MM.1S (cell line): ENCODE data around the gene TOMM40.

Experiments
- DNase-seq: peaks from one replicate; pipeline ENCODE4 v3.0.0-alpha.2; 2015
- H2AFZ ChIP-seq: fragments of 300-600 bp; sonication (generic); 2 replicates; pipeline ENCODE4 v1.6.0; 2016; ENCODE audit warnings: antibody characterized with exemption, low read length
- H3F3A ChIP-seq: fragments of 300-600 bp; sonication (generic); 2 replicates; pipeline ENCODE4 v1.6.1; 2016; ENCODE audit warnings: mild to moderate bottlenecking, antibody characterized with exemption, low read length, moderate library complexity, mixed read lengths; ENCODE audit not compliant: insufficient read depth
- H3K27ac ChIP-seq: fragments of 300-600 bp; sonication (generic); 2 replicates; pipeline ENCODE4 v1.5.1; 2016; ENCODE audit warnings: mild to moderate bottlenecking, low read length
- H3K27me3 ChIP-seq: fragments of 300-600 bp; sonication (generic); replicated peaks from 2 replicates; pipeline ENCODE4 v1.6.0; 2016; ENCODE audit warnings: low read length; ENCODE audit not compliant: insufficient read depth
- H3K36me3 ChIP-seq: fragments of 300-600 bp; sonication (generic); replicated peaks from 2 replicates; pipeline ENCODE4 v1.6.1; 2016; ENCODE audit warnings: mild to moderate bottlenecking, low read length, mixed read lengths; ENCODE audit not compliant: insufficient read depth
- H3K4me1 ChIP-seq: fragments of 300-600 bp; sonication (generic); 2 replicates; pipeline ENCODE4 v1.6.1; 2016; ENCODE audit warnings: low read length, mixed read lengths
- H3K4me2 ChIP-seq: fragments of 300-600 bp; sonication (generic); 2 replicates; pipeline ENCODE4 v1.6.0; 2016; ENCODE audit warnings: low read depth, low read length
- H3K4me3 ChIP-seq: fragments of 300-600 bp; sonication (generic); 2 replicates; pipeline ENCODE4 v1.5.1; 2016; ENCODE audit warnings: low read length, mixed read lengths
- H3K79me2 ChIP-seq: fragments of 300-600 bp; sonication (generic); 2 replicates; pipeline ENCODE4 v1.6.1; 2016; ENCODE audit warnings: mixed run types, low read length, mixed read lengths
- H3K9ac ChIP-seq: fragments of 300-600 bp; sonication (generic); 2 replicates; pipeline ENCODE4 v1.6.1; 2016; ENCODE audit warnings: low read length, mixed read lengths
- H3K9me2 ChIP-seq: fragments of 300-600 bp; sonication (generic); replicated peaks from 2 replicates; pipeline ENCODE4 v1.6.1; 2016; ENCODE audit warnings: mild to moderate bottlenecking, low read length, mixed read lengths; ENCODE audit not compliant: insufficient read depth
- H3K9me3 ChIP-seq: fragments of 300-600 bp; sonication (generic); replicated peaks from 2 replicates; pipeline ENCODE4 v1.6.1; 2016; ENCODE audit warnings: mild to moderate bottlenecking, low read length, mixed read lengths; ENCODE audit not compliant: insufficient read depth
- H4K20me1 ChIP-seq: fragments of 300-600 bp; sonication (generic); 2 replicates; pipeline ENCODE4 v1.6.1; 2016; ENCODE audit warnings: mild to moderate bottlenecking, low read length, moderate library complexity, mixed read lengths; ENCODE audit not compliant: insufficient read depth
- EZH2 ChIP-seq: fragments of 300-600 bp; sonication (generic); optimal IDR thresholded peaks from 2 replicates; pipeline ENCODE3; 2017; ENCODE audit warnings: low read depth, mild to moderate bottlenecking, antibody characterized with exemption, low read length, mixed read lengths
- EZH2phosphoT487 ChIP-seq: fragments of 300-600 bp; sonication (generic); IDR thresholded peaks from 2 replicates; pipeline ENCODE4 v1.6.1; 2018; ENCODE audit warnings: antibody characterized with exemption, low read length
- TF ChIP-seq, protein P1 (sequence below): fragments of 300-600 bp; sonication (generic); IDR thresholded peaks from 2 replicates; pipeline ENCODE4 v1.5.1; 2016; ENCODE audit warnings: antibody characterized with exemption, low read length, mixed read lengths

TOMM40 gene

DNA sequence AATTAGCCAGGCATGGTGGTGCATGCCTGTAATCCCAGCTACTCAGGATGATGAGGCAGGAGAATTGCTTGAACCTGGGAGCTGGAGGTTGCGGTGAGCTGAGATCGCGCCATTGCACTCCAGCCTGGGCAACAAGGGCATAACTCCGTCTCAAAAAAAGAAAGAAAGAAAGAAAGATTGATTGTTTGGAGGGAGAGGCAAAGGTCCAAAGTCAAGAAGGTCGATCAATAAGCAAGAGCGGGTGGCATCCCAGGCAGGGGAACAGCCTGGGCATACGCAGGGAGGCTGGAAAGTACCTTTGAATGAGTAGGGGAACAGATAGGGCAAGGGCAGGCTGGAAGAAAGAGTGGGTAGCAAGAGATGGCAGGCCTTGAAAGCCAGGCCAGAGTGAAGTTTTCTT lies 39.0 kb downstream of the TOMM40 start:
- Histone ChIP-seq H3K9ac (no peak overlapping the region), H3F3A (no peaks in the 10 kb centered on the region), H3K4me3 (no peak overlapping the region), H3K9me2 (no peaks in the 10 kb centered on the region), H3K4me1 (no peaks in the 10 kb centered on the region), H2AFZ (no peak overlapping the region), H3K9me3 (no peaks in the 10 kb centered on the region), H3K79me2 (no peaks in the 10 kb centered on the region), H4K20me1 (no peaks in the 10 kb centered on the region), H3K27ac (no peak overlapping the region), H3K4me2 (no peak overlapping the region), H3K36me3 (no peaks in the 10 kb centered on the region), H3K27me3 (peaks cover 10% of the 10 kb centered on the region)
- no peak for TF ChIP-seq EZH2
- TF ChIP-seq, protein P1, sequence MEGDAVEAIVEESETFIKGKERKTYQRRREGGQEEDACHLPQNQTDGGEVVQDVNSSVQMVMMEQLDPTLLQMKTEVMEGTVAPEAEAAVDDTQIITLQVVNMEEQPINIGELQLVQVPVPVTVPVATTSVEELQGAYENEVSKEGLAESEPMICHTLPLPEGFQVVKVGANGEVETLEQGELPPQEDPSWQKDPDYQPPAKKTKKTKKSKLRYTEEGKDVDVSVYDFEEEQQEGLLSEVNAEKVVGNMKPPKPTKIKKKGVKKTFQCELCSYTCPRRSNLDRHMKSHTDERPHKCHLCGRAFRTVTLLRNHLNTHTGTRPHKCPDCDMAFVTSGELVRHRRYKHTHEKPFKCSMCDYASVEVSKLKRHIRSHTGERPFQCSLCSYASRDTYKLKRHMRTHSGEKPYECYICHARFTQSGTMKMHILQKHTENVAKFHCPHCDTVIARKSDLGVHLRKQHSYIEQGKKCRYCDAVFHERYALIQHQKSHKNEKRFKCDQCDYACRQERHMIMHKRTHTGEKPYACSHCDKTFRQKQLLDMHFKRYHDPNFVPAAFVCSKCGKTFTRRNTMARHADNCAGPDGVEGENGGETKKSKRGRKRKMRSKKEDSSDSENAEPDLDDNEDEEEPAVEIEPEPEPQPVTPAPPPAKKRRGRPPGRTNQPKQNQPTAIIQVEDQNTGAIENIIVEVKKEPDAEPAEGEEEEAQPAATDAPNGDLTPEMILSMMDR, result no peak
- TF ChIP-seq EZH2phosphoT487, result no peak
- DNase-seq, result no peak

DNA sequence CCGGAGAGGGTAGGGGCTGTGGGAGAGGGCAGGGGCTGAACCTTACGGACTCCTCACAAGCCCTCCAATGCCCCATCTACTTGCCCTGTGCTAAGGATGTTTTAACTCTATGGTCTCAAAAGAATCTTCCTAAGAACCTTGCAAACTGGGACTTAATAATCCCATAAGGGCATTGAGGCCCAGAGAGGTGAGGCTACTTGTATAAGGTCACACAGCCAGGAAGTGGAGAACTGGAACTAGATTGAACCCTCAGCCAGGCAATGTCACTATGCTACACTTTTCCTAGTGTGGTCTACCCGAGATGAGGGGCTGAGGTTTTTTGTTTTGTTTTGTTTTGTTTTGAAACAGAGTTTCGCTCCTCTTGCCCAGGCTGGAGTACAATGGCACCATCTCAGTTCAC lies 40.5 kb downstream of the TOMM40 start:
- H4K20me1 ChIP-seq, result no peaks in the 10 kb centered on the region
- no peaks in the 10 kb centered on the region for H3K79me2 ChIP-seq
- H3K4me1 ChIP-seq, result no peaks in the 10 kb centered on the region
- no peak overlapping the region for H3K4me2 ChIP-seq
- peaks cover 4% of the 10 kb centered on the region for H3K27me3 ChIP-seq
- no peak overlapping the region for H2AFZ ChIP-seq
- TF ChIP-seq EZH2phosphoT487 (no peak), EZH2 (no peak)
- TF ChIP-seq, protein P1, result no peak
- no peak overlapping the region for H3K27ac ChIP-seq
- no peaks in the 10 kb centered on the region for H3F3A ChIP-seq
- no peak for DNase-seq
- H3K4me3 ChIP-seq, result no peak overlapping the region
- H3K9ac ChIP-seq, result no peak overlapping the region
- no peaks in the 10 kb centered on the region for H3K36me3 ChIP-seq
- no peaks in the 10 kb centered on the region for H3K9me2 ChIP-seq
- no peaks in the 10 kb centered on the region for H3K9me3 ChIP-seq

DNA sequence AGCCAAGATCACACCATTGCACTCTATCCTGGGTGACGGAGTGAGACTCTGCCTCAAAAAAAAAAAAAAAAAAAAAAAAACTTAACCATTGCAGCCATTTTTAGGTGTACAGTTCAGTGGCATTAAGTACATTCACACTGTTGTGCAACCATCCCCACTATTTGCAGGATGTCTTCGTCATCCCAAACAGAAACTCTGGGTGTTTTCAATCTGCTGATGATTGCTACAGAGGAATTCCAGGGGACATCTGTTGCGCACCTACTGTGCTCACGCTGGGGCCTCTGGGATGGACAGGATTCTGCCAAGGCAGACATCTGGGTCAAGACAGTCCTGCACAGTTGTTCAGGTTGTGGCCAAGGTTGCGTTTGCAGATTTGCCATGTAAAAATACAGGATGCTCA lies 48.6 kb downstream of the TOMM40 start:
- Histone ChIP-seq H3K27me3 (peaks cover 4% of the 10 kb centered on the region; the same call in 1 of the 2 replicates), H3K4me2 (no peak overlapping the region), H3K9me2 (no peaks in the 10 kb centered on the region), H3K9ac (no peak overlapping the region), H3K36me3 (no peaks in the 10 kb centered on the region), H3K27ac (no peak overlapping the region), H3K4me3 (no peak overlapping the region), H4K20me1 (no peaks in the 10 kb centered on the region), H2AFZ (no peak overlapping the region), H3K4me1 (no peaks in the 10 kb centered on the region), H3F3A (no peaks in the 10 kb centered on the region), H3K79me2 (no peaks in the 10 kb centered on the region), H3K9me3 (no peaks in the 10 kb centered on the region)
- TF ChIP-seq, protein P1, result no peak
- no peak for TF ChIP-seq EZH2
- TF ChIP-seq EZH2phosphoT487, result no peak
- DNase-seq, result no peak

- Histone ChIP-seq H2AFZ (no peak within 1 kb of the TSS), H3K36me3 (no peaks in the 10 kb centered on the region), H3F3A (no peaks in the 10 kb centered on the region), H3K9me3 (no peaks in the 10 kb centered on the region), H3K4me2 (no peak within 1 kb of the TSS), H3K4me3 (no peak within 1 kb of the TSS), H4K20me1 (no peaks in the 10 kb centered on the region), H3K4me1 (no peaks in the 10 kb centered on the region), H3K79me2 (no peaks in the 10 kb centered on the region), H3K9me2 (no peaks in the 10 kb centered on the region), H3K27ac (no peak within 1 kb of the TSS), H3K27me3 (no peaks in the 10 kb centered on the region), H3K9ac (no peak within 1 kb of the TSS)
- no peak for DNase-seq
- TF ChIP-seq EZH2phosphoT487 (no peak), EZH2 (no peak)
- TF ChIP-seq, protein P1, result no peak
Measured at GRCh38 chr19:44942067-44942571, 51.1 kb downstream of the TOMM40 start, which contains the start of gene APOC4. Gene APOC4, plus strand, starts transcription at chr19:44942237. Its CDS starts 41 bp downstream, at chr19:44942278.
